A549 (cell line): ENCODE measurements around the gene SGCD.

Experiments used
- BHLHE40 ChIP-seq: IDR thresholded peaks from 2 replicates; pipeline ENCODE4 v1.6.1; 2012; ENCODE audit warnings: low read depth, low read length, inconsistent platforms
- CEBPB ChIP-seq, 2 experiments: fragments of >200 bp in 1 of 2; sonication (Bioruptor Twin) in 1 of 2; formaldehyde crosslinking in 1 of 2; IDR thresholded peaks; 2 replicates each; pipeline ENCODE4 v1.6.1; 2012 to 2016
- CHD2 ChIP-seq: fragments of 150-350 bp; IDR thresholded peaks from 2 replicates; pipeline ENCODE4 v1.6.1; 2014; ENCODE audit warnings: low read length; ENCODE audit not compliant: partially characterized antibody
- CTCF ChIP-seq: fragments of >200 bp; sonication (Bioruptor Twin); formaldehyde crosslinking; IDR thresholded peaks from 3 replicates; pipeline ENCODE4 v1.5.1; 2016
- EHMT2 ChIP-seq: fragments of 200-600 bp; sonication (generic); IDR thresholded peaks from 2 replicates; pipeline ENCODE4 v1.6.1; 2016; ENCODE audit warnings: antibody characterized with exemption, low read depth, mild to moderate bottlenecking, moderate library complexity
- ELK1 ChIP-seq: fragments of 150-350 bp; IDR thresholded peaks from 2 replicates; pipeline ENCODE4 v1.6.1; 2014; ENCODE audit warnings: low read depth, mild to moderate bottlenecking, low read length
- EP300 ChIP-seq, 2 experiments: fragments of >200 bp; sonication (Bioruptor Twin); formaldehyde crosslinking; IDR thresholded peaks; 2 replicates in 1 of 2; 3 replicates in 1 of 2; pipeline ENCODE4 v1.6.1; 2016 to 2017
- ESRRA ChIP-seq: fragments of 150-350 bp; IDR thresholded peaks from 2 replicates; pipeline ENCODE4 v1.6.1; 2014; ENCODE audit warnings: mild to moderate bottlenecking, low read length, borderline replicate concordance
- HDAC2 ChIP-seq: fragments of 200-600 bp; sonication (generic); IDR thresholded peaks from 2 replicates; pipeline ENCODE4 v1.6.1; 2016
- JUN ChIP-seq, 2 experiments: fragments of >200 bp; sonication (Bioruptor Twin); formaldehyde crosslinking; IDR thresholded peaks; 2 replicates in 1 of 2; 3 replicates in 1 of 2; pipeline ENCODE4 v1.6.1; 2016 to 2017
- JUNB ChIP-seq: fragments of >200 bp; sonication (Bioruptor Twin); formaldehyde crosslinking; IDR thresholded peaks from 2 replicates; pipeline ENCODE4 v1.6.1; 2016
- KDM5A ChIP-seq: fragments of 200-600 bp; sonication (generic); IDR thresholded peaks from 2 replicates; pipeline ENCODE4 v1.6.1; 2016; ENCODE audit warnings: antibody characterized with exemption, mild to moderate bottlenecking
- POLR2A ChIP-seq: IDR thresholded peaks from 2 replicates; pipeline ENCODE4 v1.6.1; 2012; ENCODE audit warnings: mild to moderate bottlenecking, low read length
- SREBF2 ChIP-seq: fragments of 450-650 bp; IDR thresholded peaks from 2 replicates; pipeline ENCODE4 v1.6.1; 2014; ENCODE audit warnings: mild to moderate bottlenecking, moderate library complexity

- TF ChIP-seq CTCF (no peak), EHMT2 (no peak), POLR2A (no peak), CEBPB (IDR thresholded peaks at IDR 0.05) (no peak), JUNB (no peak), CHD2 (no peak), HDAC2 (no peak), JUN (IDR thresholded peaks at IDR 0.05) (no peak), KDM5A (no peak), SREBF2 (no peak), BHLHE40 (no peak), ESRRA (no peak), ELK1 (no peak), EP300 (IDR thresholded peaks at IDR 0.05) (no peak)
Observed at GRCh38 chr5:156803404-156803803, 476.4 kb downstream of the SGCD start.
